Immature natural killer cell (primary cell): Measurements from ENCODE around the gene TRIM45. TPM values are rescaled to one million over a fixed set of nuclear protein-coding genes. Genes with fewer than 3 reads are reported as not detected.
"Not testable (repeated sequence)": the region's sequence is repeated elsewhere in the genome, so short reads cannot be mapped to it uniquely, and the experiment has no call there.

Source experiments
- DNase-seq, 3 donors: peaks; one replicate each; pipeline ENCODE4 v3.0.0; 2022; ENCODE audit warnings: mixed read lengths in 1 of 3
- H3K27ac Mint-ChIP-seq, 6 donors: one replicate each; pipeline ENCODE4 v1.8.0; 2020; ENCODE audit warnings: mixed read lengths in 6 of 6, mild to moderate bottlenecking in 5 of 6, inconsistent platforms in 4 of 6, moderate library complexity in 3 of 6
- H3K27me3 Mint-ChIP-seq, 3 donors: one replicate each; pipeline ENCODE4 v1.8.0; 2020 to 2021; ENCODE audit warnings: low read depth in 3 of 3, mild to moderate bottlenecking in 3 of 3, mixed read lengths in 3 of 3, moderate library complexity in 3 of 3, inconsistent platforms in 1 of 3
- H3K36me3 Mint-ChIP-seq, 3 donors: one replicate each; pipeline ENCODE4 v1.8.0; 2020; ENCODE audit warnings: mixed read lengths in 3 of 3, inconsistent platforms in 2 of 3, mild to moderate bottlenecking in 2 of 3
- H3K4me1 Mint-ChIP-seq, 2 donors: one replicate each; pipeline ENCODE4 v1.8.0; 2020; ENCODE audit warnings: inconsistent platforms in 2 of 2, mild to moderate bottlenecking in 2 of 2, mixed read lengths in 2 of 2, moderate library complexity in 1 of 2
- H3K4me3 Mint-ChIP-seq, 5 donors: one replicate each; pipeline ENCODE4 v1.8.0; 2020; ENCODE audit warnings: mild to moderate bottlenecking in 5 of 5, mixed read lengths in 5 of 5, inconsistent platforms in 3 of 5, moderate library complexity in 3 of 5
- H3K9me3 Mint-ChIP-seq, 6 donors: one replicate each; pipeline ENCODE4 v1.8.0; 2020; ENCODE audit warnings: mild to moderate bottlenecking in 6 of 6, mixed read lengths in 6 of 6, inconsistent platforms in 4 of 6, moderate library complexity in 3 of 6
- polyA plus RNA-seq, 3 donors: library from polyadenylated mRNA; unstranded; fragments of 300-500 nt; fragmentation: Illumina TruSeq; gene quantifications; one replicate each; pipeline ENCODE4 v1.2.3, GENCODE V29; 2021

Gene TRIM45
- not detected for polyA plus RNA-seq

- H3K4me1 Mint-ChIP-seq = peaks cover 13 to 22% of the 10 kb centered on the region in 2 donors
- H3K27ac Mint-ChIP-seq = peak within 1 kb of the TSS in 4 of 6 donors; percentile 28 to 69 (median 52)
- H3K9me3 Mint-ChIP-seq = no peaks in the 10 kb centered on the region
- peaks cover 0 to 2% (median 0%) of the 10 kb centered on the region in 3 donors for H3K27me3 Mint-ChIP-seq
- peak; percentile 80 to 84 (median 83) for DNase-seq
- peak within 1 kb of the TSS; percentile 80 to 89 (median 86) for H3K4me3 Mint-ChIP-seq
- no peaks in the 10 kb centered on the region for H3K36me3 Mint-ChIP-seq
Observed at GRCh38 chr1:117121589-117122329, at the start of gene TRIM45. Gene TRIM45, minus strand, starts transcription at chr1:117121749. Its CDS starts 548 bp downstream, at chr1:117121201.

DNA sequence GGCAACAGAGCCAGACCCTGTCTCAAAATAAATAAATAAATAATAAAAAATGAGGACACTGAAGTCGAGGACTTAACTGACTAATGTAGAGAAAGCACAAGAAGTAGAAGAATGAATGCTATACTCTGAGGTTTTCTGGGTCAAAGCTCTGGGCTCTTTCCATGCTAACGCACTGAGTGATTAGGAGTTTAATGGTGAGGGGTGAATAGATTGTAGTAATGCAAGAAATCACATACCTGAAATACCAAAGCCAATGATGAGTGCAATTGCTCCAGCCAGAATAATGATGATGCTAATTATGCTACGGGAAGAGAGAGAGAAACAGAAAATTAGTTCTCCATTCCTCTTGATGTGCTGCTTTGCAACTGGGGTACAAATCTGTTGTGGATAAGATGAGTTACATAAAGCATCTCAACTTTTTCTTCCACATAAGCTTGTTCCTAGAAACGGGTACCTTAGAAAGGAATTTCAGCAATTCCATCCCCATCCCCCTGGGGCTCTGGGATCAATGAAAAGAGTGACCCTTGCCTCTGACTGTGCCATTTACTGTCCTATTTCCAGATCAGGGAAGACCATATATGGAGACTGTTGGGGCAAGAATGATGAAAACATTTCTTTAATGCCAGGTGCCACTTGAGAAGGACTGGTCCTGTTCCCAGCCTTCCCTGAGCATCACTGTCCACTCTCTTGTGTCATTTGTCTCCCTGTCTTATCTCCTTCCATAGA lies 48.5 kb upstream of the TRIM45 start:
- Mint-ChIP-seq H3K27me3 (peaks cover 0 to 7% (median 3%) of the 10 kb centered on the region in 3 donors), H3K4me1 (no peaks in the 10 kb centered on the region), H3K4me3 (no peak overlapping the region), H3K27ac (no peak overlapping the region), H3K9me3 (no peaks in the 10 kb centered on the region), H3K36me3 (no peaks in the 10 kb centered on the region)
- no peak for DNase-seq

DNA sequence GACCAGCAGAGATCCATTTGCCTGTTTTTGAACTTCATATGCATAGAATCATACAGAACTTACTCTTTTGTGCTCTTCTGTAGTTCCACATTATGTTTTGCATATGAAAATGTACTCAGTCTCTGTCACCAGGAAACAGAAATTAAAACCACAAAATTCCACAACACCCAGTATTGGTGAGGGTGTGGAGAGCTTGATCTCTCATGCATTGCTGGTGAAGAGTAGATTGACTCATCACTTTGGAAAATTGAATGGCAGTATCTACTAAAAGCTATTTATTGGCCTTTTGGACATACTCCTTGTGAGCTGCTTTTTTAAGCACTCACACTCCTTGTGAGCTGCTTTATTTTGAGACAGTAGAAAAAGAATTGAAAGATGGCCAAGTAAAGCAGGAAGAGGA lies 45.9 kb upstream of the TRIM45 start:
- H3K4me1 Mint-ChIP-seq = no peaks in the 10 kb centered on the region
- H3K4me3 Mint-ChIP-seq = no peak overlapping the region
- H3K27me3 Mint-ChIP-seq = no peaks in the 10 kb centered on the region
- no peak for DNase-seq
- no peak overlapping the region for H3K27ac Mint-ChIP-seq
- H3K36me3 Mint-ChIP-seq = no peaks in the 10 kb centered on the region
- no peaks in the 10 kb centered on the region for H3K9me3 Mint-ChIP-seq

DNA sequence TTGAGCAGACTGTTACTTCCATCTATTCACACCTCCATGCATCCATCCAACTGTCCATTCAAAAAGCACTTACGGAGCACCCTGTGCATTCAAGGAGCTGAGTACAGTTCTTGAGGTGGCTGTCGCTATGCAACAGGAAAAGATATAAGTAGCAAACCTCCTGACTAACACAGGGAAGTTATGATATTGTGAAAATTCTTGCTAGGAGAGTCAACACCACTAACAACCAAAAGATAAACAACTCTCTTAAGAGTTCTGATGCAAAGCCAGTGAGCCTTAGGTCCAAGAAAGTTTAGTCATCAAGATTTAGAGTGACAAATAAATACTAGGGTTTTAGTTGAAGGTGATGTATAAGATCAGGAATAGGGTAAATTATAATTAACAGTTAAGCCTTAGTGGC lies 44.5 kb upstream of the TRIM45 start:
- H3K4me1 Mint-ChIP-seq = no peaks in the 10 kb centered on the region
- H3K36me3 Mint-ChIP-seq = no peaks in the 10 kb centered on the region
- H3K4me3 Mint-ChIP-seq = no peak overlapping the region
- DNase-seq = no peak
- no peak overlapping the region for H3K27ac Mint-ChIP-seq
- no peaks in the 10 kb centered on the region for H3K9me3 Mint-ChIP-seq
- peaks cover 0 to 3% (median 2%) of the 10 kb centered on the region in 3 donors for H3K27me3 Mint-ChIP-seq

GRCh38 chr1:117164209-117164608 lies 42.7 kb upstream of the TRIM45 start:
- Mint-ChIP-seq H3K27me3 (peaks cover 0 to 5% (median 3%) of the 10 kb centered on the region in 3 donors), H3K9me3 (no peaks in the 10 kb centered on the region), H3K27ac (no peak overlapping the region), H3K4me1 (no peaks in the 10 kb centered on the region), H3K4me3 (no peak overlapping the region), H3K36me3 (no peaks in the 10 kb centered on the region)
- DNase-seq = no peak

- no peaks in the 10 kb centered on the region for H3K4me1 Mint-ChIP-seq
- H3K27me3 Mint-ChIP-seq = peaks cover 0 to 7% (median 3%) of the 10 kb centered on the region in 3 donors
- H3K27ac Mint-ChIP-seq = no peak overlapping the region
- no peak overlapping the region for H3K4me3 Mint-ChIP-seq
- DNase-seq = no peak
- H3K9me3 Mint-ChIP-seq = no peaks in the 10 kb centered on the region
- H3K36me3 Mint-ChIP-seq = no peaks in the 10 kb centered on the region
Observed at GRCh38 chr1:117162816-117163215, 41.3 kb upstream of the TRIM45 start.

DNA sequence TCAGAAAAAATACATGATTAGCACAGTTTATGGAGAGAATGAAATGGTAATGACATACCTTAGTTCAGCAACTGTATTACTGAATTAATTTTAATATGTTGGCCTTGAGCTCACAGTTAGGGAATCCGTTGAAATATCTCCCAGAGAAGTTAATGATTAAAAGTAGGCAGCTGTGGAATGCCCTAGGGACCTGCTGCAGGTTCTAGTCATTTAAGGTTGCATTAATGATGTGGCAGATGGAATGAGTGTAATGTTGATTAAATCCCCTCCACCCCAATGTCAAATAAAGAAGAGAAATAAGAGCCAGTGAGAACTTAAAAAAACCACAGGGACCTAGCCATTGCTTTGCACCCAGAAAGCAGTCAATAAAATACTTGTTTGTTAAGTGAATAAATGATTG lies 40.3 kb upstream of the TRIM45 start:
- Mint-ChIP-seq H3K27ac (no peak overlapping the region), H3K36me3 (no peaks in the 10 kb centered on the region), H3K4me3 (no peak overlapping the region), H3K27me3 (peaks cover 0 to 10% (median 5%) of the 10 kb centered on the region in 3 donors), H3K9me3 (no peaks in the 10 kb centered on the region), H3K4me1 (no peaks in the 10 kb centered on the region)
- DNase-seq = no peak

- DNase-seq, H3K27me3 Mint-ChIP-seq, H3K36me3 Mint-ChIP-seq, H3K9me3 Mint-ChIP-seq, H3K4me3 Mint-ChIP-seq, H3K4me1 Mint-ChIP-seq, H3K27ac Mint-ChIP-seq: not testable (repeated sequence)
Observed at GRCh38 chr1:117151305-117151704, 29.8 kb upstream of the TRIM45 start.

DNA sequence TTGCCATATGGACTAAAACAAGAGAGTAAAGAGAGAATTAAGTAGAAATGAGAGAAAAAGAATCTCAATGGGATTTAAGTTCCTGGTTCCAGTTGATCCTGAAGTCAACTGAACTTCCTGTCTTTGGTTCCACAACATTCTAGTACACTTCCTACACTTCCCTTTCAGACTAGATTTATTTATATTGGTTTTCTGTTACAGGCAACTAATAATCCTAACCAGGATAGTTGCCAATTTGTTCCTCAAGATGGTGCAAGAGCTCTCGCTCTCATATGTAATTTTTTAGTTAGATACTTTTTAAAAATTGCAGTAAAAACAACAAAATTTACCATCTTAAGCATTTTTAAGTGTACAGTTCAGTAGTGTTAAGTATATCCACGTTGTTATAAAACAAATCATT lies 28.8 kb upstream of the TRIM45 start:
- no peak for DNase-seq
- peaks cover 0 to 12% (median 3%) of the 10 kb centered on the region in 3 donors for H3K27me3 Mint-ChIP-seq
- H3K4me3 Mint-ChIP-seq = no peak overlapping the region
- H3K27ac Mint-ChIP-seq = no peak overlapping the region
- no peaks in the 10 kb centered on the region for H3K36me3 Mint-ChIP-seq
- H3K4me1 Mint-ChIP-seq = no peaks in the 10 kb centered on the region
- H3K9me3 Mint-ChIP-seq = no peaks in the 10 kb centered on the region

- Mint-ChIP-seq H3K4me3 (no peak overlapping the region), H3K4me1 (no peaks in the 10 kb centered on the region), H3K27me3 (peaks cover 3 to 19% (median 3%) of the 10 kb centered on the region in 3 donors), H3K36me3 (no peaks in the 10 kb centered on the region), H3K27ac (no peak overlapping the region), H3K9me3 (peaks cover 0 to 2% (median 0%) of the 10 kb centered on the region in 6 donors)
- DNase-seq = no peak
Observed at GRCh38 chr1:117147856-117148588, 26.5 kb upstream of the TRIM45 start.

DNA sequence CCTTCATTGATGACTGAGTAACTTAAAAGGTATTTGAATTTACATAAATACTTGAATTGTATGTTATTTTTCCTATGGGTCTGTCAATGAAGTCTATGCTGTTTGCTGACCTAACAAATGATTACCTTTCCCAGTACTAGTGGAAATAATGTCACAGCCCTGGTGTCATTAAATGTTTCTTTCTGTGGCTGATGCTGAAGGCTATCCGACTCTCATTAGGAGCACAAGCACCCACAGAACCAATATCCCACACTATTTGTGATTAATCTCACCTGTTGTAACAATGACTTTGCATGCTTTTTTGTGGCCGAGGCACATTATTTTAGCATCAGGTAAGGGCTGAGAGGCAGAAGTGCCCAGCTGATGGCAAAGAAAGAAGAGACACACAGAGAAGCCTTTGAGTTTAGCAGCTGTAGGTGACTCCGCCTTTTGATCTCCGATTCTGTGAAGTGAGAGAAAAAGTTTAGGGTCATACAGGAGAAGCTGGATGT lies 25.8 kb upstream of the TRIM45 start:
- H3K27me3 Mint-ChIP-seq = peaks cover 3 to 19% (median 3%) of the 10 kb centered on the region in 3 donors
- no peak overlapping the region for H3K27ac Mint-ChIP-seq
- H3K4me1 Mint-ChIP-seq = no peaks in the 10 kb centered on the region
- H3K9me3 Mint-ChIP-seq = peaks cover 0 to 2% (median 0%) of the 10 kb centered on the region in 6 donors
- no peak for DNase-seq
- no peaks in the 10 kb centered on the region for H3K36me3 Mint-ChIP-seq
- H3K4me3 Mint-ChIP-seq = no peak overlapping the region

GRCh38 chr1:117146575-117147340 lies 25.2 kb upstream of the TRIM45 start:
- Mint-ChIP-seq H3K27ac (no peak overlapping the region), H3K4me3 (no peak overlapping the region), H3K27me3 (peaks cover 3 to 19% (median 3%) of the 10 kb centered on the region in 3 donors), H3K36me3 (no peaks in the 10 kb centered on the region), H3K4me1 (no peaks in the 10 kb centered on the region), H3K9me3 (peaks cover 0 to 2% (median 0%) of the 10 kb centered on the region in 6 donors)
- DNase-seq = no peak

GRCh38 chr1:117146072-117146471 lies 24.5 kb upstream of the TRIM45 start:
- no peak overlapping the region for H3K27ac Mint-ChIP-seq
- H3K27me3 Mint-ChIP-seq = peaks cover 3 to 19% (median 3%) of the 10 kb centered on the region in 3 donors
- H3K9me3 Mint-ChIP-seq = peaks cover 0 to 2% (median 0%) of the 10 kb centered on the region in 6 donors
- no peak overlapping the region for H3K4me3 Mint-ChIP-seq
- no peaks in the 10 kb centered on the region for H3K4me1 Mint-ChIP-seq
- H3K36me3 Mint-ChIP-seq = no peaks in the 10 kb centered on the region
- no peak for DNase-seq
